C4-2B (cell line): ENCODE measurements around the gene HSDL1.

Experiments used
- ZFX ChIP-seq: fragments of 450-650 bp; IDR thresholded peaks from 2 replicates; pipeline ENCODE4 v1.6.1; 2017
- TF ChIP-seq, protein P1 (sequence below): fragments of 450-650 bp; conservative IDR thresholded peaks from 2 replicates; pipeline ENCODE4 v1.5.1; 2017; ENCODE audit warnings: mild to moderate bottlenecking

DNA sequence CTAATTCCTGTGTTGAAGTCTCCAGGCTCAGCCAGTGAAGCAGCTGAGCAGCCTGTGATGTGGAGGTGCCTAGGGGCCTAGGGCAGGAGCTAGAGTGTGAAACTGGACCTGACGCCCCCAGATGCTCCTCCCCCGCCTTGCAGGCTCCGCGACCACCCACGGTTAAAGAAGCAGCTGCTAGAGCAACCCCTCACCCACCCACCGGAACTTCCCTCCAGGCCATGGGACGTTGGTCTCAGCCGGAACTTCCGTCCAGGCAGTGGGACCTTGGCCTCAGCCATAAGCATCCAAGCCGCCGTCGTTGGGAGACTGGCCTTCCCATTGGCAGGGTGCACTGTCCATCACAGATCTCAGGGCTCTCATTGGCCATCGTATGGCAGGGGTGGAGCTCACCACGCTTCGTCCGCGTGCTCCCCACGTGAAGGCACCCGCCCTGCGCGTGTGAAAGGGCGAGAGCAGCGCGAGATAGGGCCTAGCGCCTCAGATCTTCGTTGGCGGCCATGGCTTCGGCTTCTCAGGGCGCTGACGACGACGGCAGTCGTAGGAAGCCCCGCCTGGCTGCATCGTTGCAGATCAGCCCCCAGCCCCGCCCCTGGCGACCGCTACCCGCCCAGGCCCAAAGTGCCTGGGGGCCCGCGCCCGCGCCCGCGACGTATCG is 45.9 kb upstream of the HSDL1 start, which contains the start of gene ADAD2:
- TF ChIP-seq, protein P1, sequence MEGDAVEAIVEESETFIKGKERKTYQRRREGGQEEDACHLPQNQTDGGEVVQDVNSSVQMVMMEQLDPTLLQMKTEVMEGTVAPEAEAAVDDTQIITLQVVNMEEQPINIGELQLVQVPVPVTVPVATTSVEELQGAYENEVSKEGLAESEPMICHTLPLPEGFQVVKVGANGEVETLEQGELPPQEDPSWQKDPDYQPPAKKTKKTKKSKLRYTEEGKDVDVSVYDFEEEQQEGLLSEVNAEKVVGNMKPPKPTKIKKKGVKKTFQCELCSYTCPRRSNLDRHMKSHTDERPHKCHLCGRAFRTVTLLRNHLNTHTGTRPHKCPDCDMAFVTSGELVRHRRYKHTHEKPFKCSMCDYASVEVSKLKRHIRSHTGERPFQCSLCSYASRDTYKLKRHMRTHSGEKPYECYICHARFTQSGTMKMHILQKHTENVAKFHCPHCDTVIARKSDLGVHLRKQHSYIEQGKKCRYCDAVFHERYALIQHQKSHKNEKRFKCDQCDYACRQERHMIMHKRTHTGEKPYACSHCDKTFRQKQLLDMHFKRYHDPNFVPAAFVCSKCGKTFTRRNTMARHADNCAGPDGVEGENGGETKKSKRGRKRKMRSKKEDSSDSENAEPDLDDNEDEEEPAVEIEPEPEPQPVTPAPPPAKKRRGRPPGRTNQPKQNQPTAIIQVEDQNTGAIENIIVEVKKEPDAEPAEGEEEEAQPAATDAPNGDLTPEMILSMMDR: no peak
- TF ChIP-seq ZFX: no peak
